HG02588 (cell line): Measurements from ENCODE around the gene TRIM42.
A peak's percentile ranks its signal among the peaks of the same experiment; 100 is the strongest.

Experiments
- ATAC-seq: cut with Tn5 transposase; IDR thresholded peaks from one replicate; pipeline ENCODE4 v1.9.1; 2021; ENCODE audit warnings: mild to moderate bottlenecking, moderate library complexity; ENCODE audit not compliant: unreplicated experiment

Gene TRIM42

GRCh38 chr3:140677764-140678163 is at the start of gene TRIM42:
Gene TRIM42, plus strand, starts transcription at chr3:140678064. Its CDS starts 166 bp downstream, at chr3:140678230.
- ATAC-seq: no peak

GRCh38 chr3:140628606-140629005 is 49.3 kb upstream of the TRIM42 start:
- ATAC-seq: no peak

GRCh38 chr3:140629357-140630137 is 48.3 kb upstream of the TRIM42 start:
- ATAC-seq: no peak

GRCh38 chr3:140630366-140630765 is 47.5 kb upstream of the TRIM42 start:
- no peak for ATAC-seq

GRCh38 chr3:140630866-140631265 is 47.0 kb upstream of the TRIM42 start:
- no peak for ATAC-seq

- no peak for ATAC-seq
Observed at GRCh38 chr3:140635276-140635675, 42.6 kb upstream of the TRIM42 start.

GRCh38 chr3:140636406-140637138 is 41.3 kb upstream of the TRIM42 start:
- no peak for ATAC-seq

GRCh38 chr3:140651287-140651686 is 26.6 kb upstream of the TRIM42 start:
- no peak for ATAC-seq

GRCh38 chr3:140655678-140656077 is 22.2 kb upstream of the TRIM42 start:
- peak; percentile 81 for ATAC-seq

GRCh38 chr3:140664111-140664510 is 13.8 kb upstream of the TRIM42 start:
- no peak for ATAC-seq

GRCh38 chr3:140682586-140682985 is 4.7 kb downstream of the TRIM42 start:
- no peak for ATAC-seq

- ATAC-seq: no peak
Observed at GRCh38 chr3:140686128-140686527, 8.3 kb downstream of the TRIM42 start.

GRCh38 chr3:140686948-140687347 is 9.1 kb downstream of the TRIM42 start:
- ATAC-seq: no peak

GRCh38 chr3:140695361-140696061 is 17.6 kb downstream of the TRIM42 start:
- ATAC-seq: peak; percentile 68

GRCh38 chr3:140699516-140700231 is 21.8 kb downstream of the TRIM42 start:
- no peak for ATAC-seq

- ATAC-seq: no peak
Observed at GRCh38 chr3:140702281-140702680, 24.4 kb downstream of the TRIM42 start.

GRCh38 chr3:140703496-140703895 is 25.6 kb downstream of the TRIM42 start:
- no peak for ATAC-seq

GRCh38 chr3:140704733-140705132 is 26.9 kb downstream of the TRIM42 start:
- ATAC-seq: no peak

GRCh38 chr3:140705954-140706353 is 28.1 kb downstream of the TRIM42 start:
- no peak for ATAC-seq

GRCh38 chr3:140706360-140706759 is 28.5 kb downstream of the TRIM42 start:
- ATAC-seq: no peak

- ATAC-seq: no peak
Observed at GRCh38 chr3:140708815-140709214, 31.0 kb downstream of the TRIM42 start.
